ENCODE data around the gene GOLM1.

DNA sequence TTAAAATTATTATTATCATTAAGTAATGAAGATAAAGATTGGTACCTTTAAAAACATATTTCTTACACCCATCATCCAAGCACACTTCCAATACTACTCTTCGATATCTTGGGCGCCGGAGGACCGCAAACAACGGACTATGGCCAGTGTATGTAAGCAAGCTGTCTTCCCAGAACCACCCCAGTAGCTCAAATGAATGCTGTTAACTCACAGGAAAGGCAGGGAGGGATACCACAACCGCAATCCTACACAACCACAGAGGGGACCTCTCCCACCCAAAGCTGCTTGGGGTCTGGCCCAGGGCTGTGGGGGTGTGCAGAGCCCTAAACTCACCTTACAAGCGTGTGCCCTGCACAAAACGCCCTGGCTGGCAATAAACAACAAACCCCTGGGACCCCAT, 20.6 kb downstream of the GOLM1 start:
- TF ChIP-seq, protein P1, sequence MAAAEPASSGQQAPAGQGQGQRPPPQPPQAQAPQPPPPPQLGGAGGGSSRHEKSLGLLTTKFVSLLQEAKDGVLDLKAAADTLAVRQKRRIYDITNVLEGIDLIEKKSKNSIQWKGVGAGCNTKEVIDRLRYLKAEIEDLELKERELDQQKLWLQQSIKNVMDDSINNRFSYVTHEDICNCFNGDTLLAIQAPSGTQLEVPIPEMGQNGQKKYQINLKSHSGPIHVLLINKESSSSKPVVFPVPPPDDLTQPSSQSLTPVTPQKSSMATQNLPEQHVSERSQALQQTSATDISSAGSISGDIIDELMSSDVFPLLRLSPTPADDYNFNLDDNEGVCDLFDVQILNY (CRISPR knock-in tag; IDR thresholded peaks at IDR 0.05): no peak
- no peak for TF ChIP-seq ATF1 (CRISPR knock-in tag; IDR thresholded peaks at IDR 0.05)
- TF ChIP-seq, protein P2, sequence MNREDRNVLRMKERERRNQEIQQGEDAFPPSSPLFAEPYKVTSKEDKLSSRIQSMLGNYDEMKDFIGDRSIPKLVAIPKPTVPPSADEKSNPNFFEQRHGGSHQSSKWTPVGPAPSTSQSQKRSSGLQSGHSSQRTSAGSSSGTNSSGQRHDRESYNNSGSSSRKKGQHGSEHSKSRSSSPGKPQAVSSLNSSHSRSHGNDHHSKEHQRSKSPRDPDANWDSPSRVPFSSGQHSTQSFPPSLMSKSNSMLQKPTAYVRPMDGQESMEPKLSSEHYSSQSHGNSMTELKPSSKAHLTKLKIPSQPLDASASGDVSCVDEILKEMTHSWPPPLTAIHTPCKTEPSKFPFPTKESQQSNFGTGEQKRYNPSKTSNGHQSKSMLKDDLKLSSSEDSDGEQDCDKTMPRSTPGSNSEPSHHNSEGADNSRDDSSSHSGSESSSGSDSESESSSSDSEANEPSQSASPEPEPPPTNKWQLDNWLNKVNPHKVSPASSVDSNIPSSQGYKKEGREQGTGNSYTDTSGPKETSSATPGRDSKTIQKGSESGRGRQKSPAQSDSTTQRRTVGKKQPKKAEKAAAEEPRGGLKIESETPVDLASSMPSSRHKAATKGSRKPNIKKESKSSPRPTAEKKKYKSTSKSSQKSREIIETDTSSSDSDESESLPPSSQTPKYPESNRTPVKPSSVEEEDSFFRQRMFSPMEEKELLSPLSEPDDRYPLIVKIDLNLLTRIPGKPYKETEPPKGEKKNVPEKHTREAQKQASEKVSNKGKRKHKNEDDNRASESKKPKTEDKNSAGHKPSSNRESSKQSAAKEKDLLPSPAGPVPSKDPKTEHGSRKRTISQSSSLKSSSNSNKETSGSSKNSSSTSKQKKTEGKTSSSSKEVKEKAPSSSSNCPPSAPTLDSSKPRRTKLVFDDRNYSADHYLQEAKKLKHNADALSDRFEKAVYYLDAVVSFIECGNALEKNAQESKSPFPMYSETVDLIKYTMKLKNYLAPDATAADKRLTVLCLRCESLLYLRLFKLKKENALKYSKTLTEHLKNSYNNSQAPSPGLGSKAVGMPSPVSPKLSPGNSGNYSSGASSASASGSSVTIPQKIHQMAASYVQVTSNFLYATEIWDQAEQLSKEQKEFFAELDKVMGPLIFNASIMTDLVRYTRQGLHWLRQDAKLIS (CRISPR knock-in tag; IDR thresholded peaks at IDR 0.05; ENCODE audit: borderline replicate concordance): no peak
